GM18505 (cell line): Measurements from ENCODE around the gene SLC2A5.

ENCODE experiments used
- ATAC-seq: cut with Tn5 transposase; IDR thresholded peaks from one replicate; pipeline ENCODE4 v1.9.1; 2021; ENCODE audit not compliant: unreplicated experiment
- POLR2A ChIP-seq: IDR thresholded peaks from 4 replicates; pipeline ENCODE4 v1.6.1; 2011; ENCODE audit warnings: borderline replicate concordance; ENCODE audit not compliant: insufficient read depth, insufficient read length; ENCODE audit errors: extremely low read depth

The SLC2A5 gene

DNA sequence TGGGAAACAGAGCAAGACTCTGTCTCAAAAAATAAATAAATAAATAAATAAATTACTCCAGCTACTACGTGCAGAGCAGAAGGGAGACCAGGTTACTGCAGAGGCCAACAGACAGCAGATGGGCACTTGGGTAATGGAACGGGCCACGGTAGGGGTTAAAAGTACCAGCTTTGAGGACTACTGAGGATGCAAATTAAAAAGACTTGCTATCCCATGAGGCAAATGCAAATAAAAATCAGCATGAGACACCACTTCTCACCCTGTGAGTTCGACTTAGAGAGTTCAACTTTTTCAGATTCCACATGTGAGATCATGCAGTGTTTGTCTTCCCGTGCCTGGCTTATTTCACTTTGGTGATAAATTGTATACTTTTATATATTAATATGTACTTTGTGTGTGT is 6.6 kb downstream of the SLC2A5 start:
- no peak for ATAC-seq
- TF ChIP-seq POLR2A: no peak

DNA sequence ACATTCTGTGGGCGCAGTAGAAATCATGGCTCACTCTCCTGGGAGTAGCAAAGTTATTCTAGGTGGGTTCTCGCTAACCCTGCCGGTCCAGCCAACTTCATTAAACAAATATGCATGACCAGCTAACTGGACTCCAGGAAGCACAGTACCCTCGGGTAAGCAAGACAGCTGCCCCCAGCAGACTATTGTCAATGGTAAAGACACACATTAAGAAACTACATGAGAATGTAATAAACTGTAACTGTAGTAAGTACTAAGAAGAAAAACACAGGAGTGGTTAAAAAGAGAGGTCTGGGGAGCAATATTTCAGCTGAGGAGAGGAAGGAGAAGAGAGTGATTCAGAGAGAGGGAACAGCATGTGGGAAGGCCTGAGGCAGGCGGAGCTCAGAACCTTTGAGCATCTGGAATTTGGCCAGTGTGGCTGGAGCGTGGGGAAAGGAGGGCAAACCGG is 7.4 kb downstream of the SLC2A5 start:
- no peak for TF ChIP-seq POLR2A
- no peak for ATAC-seq

DNA sequence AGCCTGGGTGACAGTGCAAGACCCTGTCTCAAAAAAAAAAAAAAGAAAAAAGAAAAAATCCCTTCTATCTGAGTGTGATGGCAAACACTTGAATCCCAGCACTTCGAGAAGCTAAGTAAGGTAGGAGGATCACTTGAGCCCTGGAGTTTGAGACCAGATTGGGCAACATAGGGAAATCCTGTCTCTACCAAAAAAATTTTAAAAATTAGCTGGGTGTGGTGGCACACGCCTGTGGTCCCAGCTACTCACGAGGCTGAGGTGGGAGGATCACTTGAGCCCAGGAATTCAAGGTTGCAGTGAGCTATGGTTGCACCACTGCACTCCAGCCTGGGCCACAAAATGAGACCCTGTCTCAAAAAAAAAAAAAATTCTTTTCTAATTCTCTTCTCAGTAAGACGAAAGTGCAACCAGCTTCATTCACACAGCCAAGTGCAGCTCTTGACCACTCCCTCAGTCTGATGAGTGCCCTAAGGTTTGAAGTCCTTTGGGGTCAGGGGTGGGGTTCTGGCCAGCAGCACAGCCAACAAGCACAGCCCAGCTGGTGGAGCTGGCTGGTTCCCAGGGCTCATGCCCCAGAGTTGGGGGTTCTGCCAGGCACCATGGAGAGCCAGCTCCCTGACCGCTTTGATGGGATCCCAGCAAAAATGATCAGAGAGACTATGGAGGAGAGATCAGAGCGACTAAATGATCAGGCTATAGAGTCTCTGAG is 8.0 kb downstream of the SLC2A5 start:
- TF ChIP-seq POLR2A: peak; percentile 15

DNA sequence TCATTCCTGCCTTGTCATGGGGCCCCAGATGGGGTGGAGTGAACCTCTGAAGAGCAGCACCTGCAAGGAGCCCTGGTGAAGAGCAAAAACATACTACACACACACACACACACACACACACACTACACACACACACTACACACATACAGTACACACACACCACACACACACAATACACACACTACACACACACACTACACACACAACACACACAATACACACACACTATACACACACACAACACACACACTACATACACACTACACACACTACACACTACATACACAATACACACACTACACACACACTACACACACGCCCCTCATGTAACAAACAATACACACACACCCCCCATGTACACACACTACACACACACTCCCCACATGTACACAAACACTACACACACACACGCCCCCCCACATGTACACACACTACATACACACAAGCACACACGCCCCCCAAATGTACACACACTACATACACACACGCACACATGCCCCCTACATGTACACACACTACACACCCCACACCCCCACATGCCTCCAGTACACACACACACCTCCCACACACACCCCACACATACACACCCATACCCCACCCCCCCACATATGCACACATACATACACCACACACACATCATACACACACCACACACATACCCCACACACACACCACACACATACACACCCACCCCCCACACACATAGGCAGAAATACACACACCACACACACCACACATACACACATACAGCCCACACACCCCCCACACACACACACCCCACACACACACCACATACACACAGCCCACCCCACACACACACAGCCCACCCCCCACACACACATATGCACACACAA is 9.3 kb downstream of the SLC2A5 start:
- TF ChIP-seq POLR2A: no peak
- no peak for ATAC-seq

More for the DNA sequence above, 8.0 kb downstream of the SLC2A5 start:
- no peak for ATAC-seq

DNA sequence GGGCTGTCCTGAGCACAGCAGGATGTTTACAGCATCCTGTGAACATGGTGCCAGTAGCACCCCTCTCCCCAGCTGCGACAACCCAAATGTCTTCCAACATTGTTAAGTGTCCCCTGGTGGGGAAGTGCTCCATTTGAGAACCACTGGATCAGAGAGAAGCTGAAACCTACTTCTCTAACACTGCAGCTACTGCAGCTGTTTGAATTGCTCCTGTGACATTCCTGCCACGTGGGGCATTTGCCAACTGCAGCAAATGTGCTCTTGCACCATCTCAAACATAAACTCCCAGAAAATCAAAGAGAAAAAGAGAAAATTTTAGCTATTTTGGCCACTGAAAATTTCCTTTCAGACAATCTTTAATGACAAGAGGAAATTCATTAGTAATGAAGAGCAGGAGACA is 11.0 kb downstream of the SLC2A5 start:
- no peak for ATAC-seq
- no peak for TF ChIP-seq POLR2A

DNA sequence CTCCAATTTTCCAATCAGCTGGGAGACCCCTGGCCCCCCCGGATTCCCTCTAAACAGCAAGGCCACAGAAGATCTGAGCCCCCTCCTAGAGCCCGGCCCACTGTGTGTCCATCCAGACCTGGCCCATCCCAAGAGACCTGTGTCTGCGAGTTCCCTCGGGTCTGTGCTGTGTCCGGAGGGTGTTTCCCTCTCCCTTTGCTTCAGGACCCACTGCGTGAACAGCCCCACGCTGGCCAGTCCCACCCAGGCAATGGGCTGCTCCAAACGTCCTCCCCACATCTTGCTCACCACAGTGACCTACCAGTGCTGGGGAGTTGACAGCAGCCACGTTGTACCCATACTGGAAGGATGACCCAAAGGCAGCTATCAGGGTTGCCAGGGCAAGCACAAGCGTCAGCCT is 11.6 kb downstream of the SLC2A5 start:
- TF ChIP-seq POLR2A: no peak
- ATAC-seq: no peak

DNA sequence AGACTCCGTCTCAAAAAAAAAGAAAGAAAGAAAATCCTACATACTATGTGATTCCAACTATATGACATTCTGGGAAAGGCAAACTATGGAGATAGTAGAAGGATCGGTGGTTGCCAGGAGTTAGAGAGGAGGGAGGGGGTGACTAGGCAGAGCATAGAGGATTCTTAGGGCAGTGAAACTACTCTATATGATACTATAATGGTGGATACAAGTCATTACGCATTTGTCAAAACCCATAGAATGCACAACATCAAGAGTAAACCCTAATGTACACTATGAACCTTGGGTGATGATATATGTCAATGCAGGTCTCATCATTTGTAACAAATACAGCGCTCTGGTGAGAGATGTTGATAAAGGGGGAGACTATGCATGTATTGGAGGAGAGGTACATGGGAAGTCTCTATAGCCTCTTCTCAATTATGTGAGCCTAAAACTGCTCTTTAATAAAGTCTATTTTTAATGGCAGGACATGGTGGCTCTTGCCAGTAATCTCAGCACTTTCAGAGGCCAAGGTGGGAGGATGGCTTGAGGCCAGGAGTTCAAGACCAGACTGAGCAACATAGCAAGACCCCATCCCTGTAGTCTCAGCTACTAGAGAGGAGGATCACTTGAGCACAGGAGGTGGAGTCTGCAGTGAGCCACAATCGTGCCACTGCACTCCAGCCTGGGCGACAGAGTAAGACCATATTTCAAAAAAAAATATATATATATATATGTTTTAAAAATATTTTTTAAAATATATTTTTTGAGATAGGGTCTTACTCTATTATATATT is 17.0 kb downstream of the SLC2A5 start:
- no peak for TF ChIP-seq POLR2A
- no peak for ATAC-seq

DNA sequence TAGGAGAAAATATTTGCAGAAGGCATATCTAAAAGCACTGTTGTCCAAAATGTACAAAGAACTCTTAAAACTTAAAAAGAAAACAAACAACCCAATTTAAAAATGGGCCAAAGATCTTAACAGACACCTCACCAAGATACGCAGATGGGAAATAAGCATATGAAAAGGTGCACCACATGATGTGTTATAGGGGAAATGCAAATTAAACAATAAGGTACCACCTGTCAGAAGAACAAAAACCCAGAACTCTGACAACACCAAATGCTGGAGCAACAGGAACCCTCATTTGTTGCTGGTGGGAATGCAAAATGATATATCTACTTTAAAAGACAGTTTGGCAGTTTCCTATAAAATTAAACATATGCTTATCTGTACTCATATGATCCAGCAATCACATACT is 18.1 kb downstream of the SLC2A5 start:
- no peak for ATAC-seq
- TF ChIP-seq POLR2A: no peak

DNA sequence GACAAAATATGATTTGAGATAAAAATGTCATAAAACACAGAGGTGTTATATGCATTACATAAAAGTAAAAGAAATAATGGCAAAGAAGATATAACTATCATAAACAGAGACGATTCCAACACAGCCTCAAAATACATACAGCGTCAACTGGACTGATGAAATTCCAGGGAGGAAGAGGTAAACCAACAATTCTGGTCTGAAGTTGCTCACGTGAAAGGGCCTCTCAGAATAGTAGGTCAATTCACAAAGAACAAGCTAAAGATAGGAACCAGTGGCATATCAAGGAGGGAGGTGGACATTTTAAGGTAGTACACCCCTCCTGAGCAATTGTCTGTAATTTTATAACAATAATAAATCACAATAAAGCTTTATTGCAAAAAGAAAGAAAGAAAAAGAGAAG is 18.6 kb downstream of the SLC2A5 start:
- no peak for TF ChIP-seq POLR2A
- ATAC-seq: no peak

DNA sequence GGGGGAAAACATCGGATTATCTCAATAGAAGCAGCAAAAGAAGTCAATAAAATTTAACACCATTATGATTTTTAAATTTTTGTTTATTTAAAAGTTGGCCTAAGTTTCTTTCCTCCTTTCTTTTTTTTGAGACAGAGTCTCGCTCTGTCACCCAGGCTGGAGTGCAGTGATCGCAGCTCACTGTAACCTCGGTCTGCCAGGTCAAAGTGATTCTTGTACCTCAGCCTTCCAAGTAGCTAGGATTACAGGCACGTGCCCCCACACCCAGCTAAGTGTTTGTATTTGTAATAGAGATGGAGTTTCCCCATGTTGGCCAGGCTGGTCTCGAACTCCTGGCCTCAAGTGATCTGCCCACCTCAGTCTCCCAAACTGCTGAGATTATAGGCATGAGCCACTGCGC is 20.9 kb downstream of the SLC2A5 start:
- TF ChIP-seq POLR2A: no peak
- ATAC-seq: no peak

DNA sequence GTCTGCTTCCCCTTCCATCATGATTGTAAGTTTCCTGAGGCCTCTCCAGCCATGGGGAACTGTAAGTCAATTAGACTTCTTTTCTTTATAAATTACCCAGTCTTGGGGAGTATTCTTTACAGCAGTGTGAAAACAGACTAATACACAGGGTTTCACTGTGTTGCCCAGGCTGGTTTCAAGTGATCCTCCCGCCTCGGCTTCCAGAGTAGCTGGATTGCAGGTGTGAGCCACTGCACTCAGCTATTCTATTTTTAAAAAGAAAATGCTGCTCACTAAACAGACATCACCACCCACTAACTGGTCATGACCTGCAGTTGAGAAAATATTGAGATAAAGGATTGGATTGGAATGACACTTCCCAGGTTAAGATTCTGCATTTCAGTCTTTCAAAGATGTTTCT is 22.4 kb downstream of the SLC2A5 start:
- ATAC-seq: no peak
- no peak for TF ChIP-seq POLR2A

DNA sequence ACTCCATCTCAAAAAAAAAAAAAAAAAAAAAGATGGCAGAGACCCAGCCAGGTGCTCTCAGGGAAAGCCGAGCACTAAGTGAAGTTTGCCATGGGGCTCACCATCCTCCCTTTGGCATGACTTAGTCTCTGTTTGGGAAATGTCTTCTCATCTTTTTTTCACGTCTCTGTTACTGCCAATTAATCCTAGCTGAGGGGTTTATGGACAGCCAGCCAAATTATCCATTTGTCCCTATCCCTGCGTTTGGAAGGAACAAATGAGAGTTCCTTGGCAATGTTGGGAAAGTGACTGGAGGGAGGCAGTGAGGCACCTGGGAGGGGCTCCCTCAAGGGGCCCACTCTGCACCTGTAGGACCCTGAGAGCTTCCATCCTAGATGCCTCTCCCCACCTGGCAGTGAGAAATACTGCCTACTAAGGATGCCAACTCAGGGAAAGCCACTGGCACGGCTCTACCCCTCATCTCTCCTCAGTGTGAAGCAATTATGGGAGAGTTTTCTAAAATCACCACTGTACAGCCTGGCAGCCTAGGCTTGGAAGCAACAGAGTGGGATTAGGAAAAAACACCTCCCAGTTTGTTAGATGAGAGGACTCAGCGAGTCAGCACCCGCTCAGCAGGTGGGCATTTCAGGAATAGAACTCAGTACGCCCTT is 23.4 kb downstream of the SLC2A5 start:
- no peak for TF ChIP-seq POLR2A
- ATAC-seq: no peak

DNA sequence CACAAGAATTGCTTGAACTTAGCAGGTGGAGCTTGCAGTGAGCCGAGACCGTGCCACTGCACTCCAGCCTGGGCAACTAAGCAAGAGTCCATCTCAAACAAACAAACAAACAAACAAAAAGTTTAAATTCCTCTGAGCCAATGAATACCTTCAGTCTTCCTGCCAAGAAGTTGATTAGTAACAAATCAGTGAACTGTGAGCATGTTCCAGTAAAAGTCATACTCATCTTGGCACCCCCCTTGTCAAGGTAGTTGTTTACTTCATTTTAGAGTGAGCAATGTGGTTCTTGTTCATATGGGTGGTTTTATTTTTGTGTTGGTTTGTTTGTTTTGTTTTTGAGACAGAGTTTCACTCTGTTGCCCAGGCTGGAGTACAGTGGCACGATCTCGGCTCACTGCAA is 25.2 kb downstream of the SLC2A5 start:
- TF ChIP-seq POLR2A: no peak
- ATAC-seq: no peak
